ENCODE data around the gene VILL. TPM values are rescaled to one million over a fixed set of nuclear protein-coding genes. Genes with fewer than 3 reads are reported as not detected.
"Not testable (repeated sequence)": the region's sequence is repeated elsewhere in the genome, so short reads cannot be mapped to it uniquely, and the experiment has no call there.

Gene VILL
- total RNA-seq, 1 experiment from 2014 or later: 0.84 TPM

- no peak for DNase-seq (ENCODE audit: low read depth)
- in situ Hi-C loops (cut with HindIII; ENCODE audit: low pct_unique_long_range_greater_than_20kb, low sequenced_read_pairs): no loop called here
Observed at GRCh38 chr3:37980462-37981347, 9.9 kb upstream of the VILL start.

GRCh38 chr3:37981348-37981664 lies 9.3 kb upstream of the VILL start:
- in situ Hi-C loops (cut with HindIII; ENCODE audit: low pct_unique_long_range_greater_than_20kb, low sequenced_read_pairs): no loop called here
- DNase-seq (ENCODE audit: low read depth): no peak

GRCh38 chr3:37982331-37982730 lies 8.3 kb upstream of the VILL start:
- DNase-seq (ENCODE audit: low read depth): no peak
- in situ Hi-C loops (cut with HindIII; ENCODE audit: low pct_unique_long_range_greater_than_20kb, low sequenced_read_pairs): no loop called here

GRCh38 chr3:37984051-37984450 lies 6.5 kb upstream of the VILL start:
- in situ Hi-C loops (cut with HindIII; ENCODE audit: low pct_unique_long_range_greater_than_20kb, low sequenced_read_pairs): no loop called here

GRCh38 chr3:37984596-37984995 lies 6.0 kb upstream of the VILL start:
- in situ Hi-C loops (cut with HindIII; ENCODE audit: low pct_unique_long_range_greater_than_20kb, low sequenced_read_pairs): no loop called here
- no peak for DNase-seq (ENCODE audit: low read depth)

More at GRCh38 chr3:37984051-37984450, 6.5 kb upstream of the VILL start:
- no peak for DNase-seq (ENCODE audit: low read depth)

- DNase-seq (ENCODE audit: low read depth): no peak
- in situ Hi-C loops (cut with HindIII; ENCODE audit: low pct_unique_long_range_greater_than_20kb, low sequenced_read_pairs): no loop called here
Observed at GRCh38 chr3:37985637-37986320, 4.8 kb upstream of the VILL start.

- in situ Hi-C loops (cut with HindIII; ENCODE audit: low pct_unique_long_range_greater_than_20kb, low sequenced_read_pairs): no loop called here
- DNase-seq (ENCODE audit: low read depth): no peak
Observed at GRCh38 chr3:37986479-37987314, 3.9 kb upstream of the VILL start.

GRCh38 chr3:37987315-37987697 lies 3.3 kb upstream of the VILL start:
- DNase-seq (ENCODE audit: low read depth): no peak
- in situ Hi-C loops (cut with HindIII; ENCODE audit: low pct_unique_long_range_greater_than_20kb, low sequenced_read_pairs): no loop called here

GRCh38 chr3:37987751-37988179 lies 2.8 kb upstream of the VILL start:
- in situ Hi-C loops (cut with HindIII; ENCODE audit: low pct_unique_long_range_greater_than_20kb, low sequenced_read_pairs): no loop called here

GRCh38 chr3:37988376-37988775 lies 2.2 kb upstream of the VILL start:
- in situ Hi-C loops (cut with HindIII; ENCODE audit: low pct_unique_long_range_greater_than_20kb, low sequenced_read_pairs): not testable (repeated sequence)

More at GRCh38 chr3:37987751-37988179, 2.8 kb upstream of the VILL start:
- DNase-seq (ENCODE audit: low read depth): no peak

GRCh38 chr3:37988931-37989525 lies 1.6 kb upstream of the VILL start:
- DNase-seq (ENCODE audit: low read depth): no peak
- in situ Hi-C loops (cut with HindIII; ENCODE audit: low pct_unique_long_range_greater_than_20kb, low sequenced_read_pairs): no loop called here

More at GRCh38 chr3:37988376-37988775, 2.2 kb upstream of the VILL start:
- not testable (repeated sequence) for DNase-seq (ENCODE audit: low read depth)

GRCh38 chr3:37989821-37990480 lies 635 bp upstream of the VILL start:
- DNase-seq (ENCODE audit: low read depth): no peak
- in situ Hi-C loops (cut with HindIII; ENCODE audit: low pct_unique_long_range_greater_than_20kb, low sequenced_read_pairs): no loop called here

- no peak for DNase-seq (ENCODE audit: low read depth)
- in situ Hi-C loops (cut with HindIII; ENCODE audit: low pct_unique_long_range_greater_than_20kb, low sequenced_read_pairs): no loop called here
Observed at GRCh38 chr3:37991109-37991508, 523 bp downstream of the VILL start.

GRCh38 chr3:37991823-37992222 lies 1.2 kb downstream of the VILL start:
- DNase-seq (ENCODE audit: low read depth): no peak
- in situ Hi-C loops (cut with HindIII; ENCODE audit: low pct_unique_long_range_greater_than_20kb, low sequenced_read_pairs): no loop called here

GRCh38 chr3:37992271-37993066 lies 1.9 kb downstream of the VILL start:
- in situ Hi-C loops (cut with HindIII; ENCODE audit: low pct_unique_long_range_greater_than_20kb, low sequenced_read_pairs): no loop called here
- DNase-seq (ENCODE audit: low read depth): no peak

- DNase-seq (ENCODE audit: low read depth): no peak
- in situ Hi-C loops (cut with HindIII; ENCODE audit: low pct_unique_long_range_greater_than_20kb, low sequenced_read_pairs): no loop called here
Observed at GRCh38 chr3:37993067-37993455, 2.5 kb downstream of the VILL start.

GRCh38 chr3:37993460-37993819 lies 2.9 kb downstream of the VILL start:
- in situ Hi-C loops (cut with HindIII; ENCODE audit: low pct_unique_long_range_greater_than_20kb, low sequenced_read_pairs): no loop called here
- DNase-seq (ENCODE audit: low read depth): no peak
